ENCODE data around the gene REPS2.

- no peak for TF ChIP-seq CTCF (IDR thresholded peaks at IDR 0.05)
- no peak for TF ChIP-seq POLR2A (IDR thresholded peaks at IDR 0.05)
Observed at GRCh38 chrX:16923157-16923556, 23.3 kb upstream of the REPS2 start.

All from transverse colon (tissue), 3 donors.